Measurements from ENCODE around the gene GGA1.
A peak's percentile ranks its signal among the peaks of the same experiment; 100 is the strongest.

Gene GGA1

GRCh38 chr22:37672206-37672919 lies 63.7 kb downstream of the GGA1 start:
- no peak overlapping the region for H3K9ac ChIP-seq (ENCODE audit: low read depth, low read length)
- H3K9me3 ChIP-seq (ENCODE audit: control insufficient read depth, insufficient read depth, low read length), result no peaks in the 10 kb centered on the region
- no peaks in the 10 kb centered on the region for H3K36me3 ChIP-seq (ENCODE audit: insufficient read depth, low read length)
- H3K4me1 ChIP-seq (ENCODE audit: insufficient read depth, low read length), result peaks cover 3% of the 10 kb centered on the region; the same call in 1 of the 2 replicates

DNA sequence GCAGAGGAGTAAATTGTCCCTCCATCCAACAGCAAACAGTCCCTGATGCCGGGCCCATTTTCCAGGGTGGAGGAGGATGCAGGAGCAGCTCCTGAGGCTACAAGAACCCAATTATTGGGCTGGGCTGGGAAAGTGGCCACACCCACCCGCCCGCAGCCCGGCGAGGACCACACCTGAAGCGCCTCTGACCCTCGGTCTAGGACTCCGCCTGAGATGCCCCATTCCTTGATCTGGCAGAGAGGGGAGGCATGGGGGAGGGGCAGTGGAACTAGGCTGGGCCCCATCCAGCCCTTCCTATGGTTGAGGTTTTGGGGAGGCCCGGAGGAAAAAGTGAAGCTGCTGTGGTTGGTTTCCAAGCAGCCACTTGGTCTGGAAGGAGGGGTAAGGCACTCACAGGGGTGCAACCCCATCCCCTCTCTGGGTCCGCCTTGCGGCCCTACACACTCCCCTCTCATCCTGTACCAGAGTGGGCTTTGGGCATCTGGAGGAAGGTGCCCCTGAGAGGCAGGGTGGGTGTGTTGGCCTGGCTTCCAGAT lies 64.4 kb downstream of the GGA1 start:
- no peaks in the 10 kb centered on the region for H3K36me3 ChIP-seq (ENCODE audit: insufficient read depth, low read length)
- H3K9ac ChIP-seq (ENCODE audit: low read depth, low read length), result no peak overlapping the region
- H3K4me1 ChIP-seq (ENCODE audit: insufficient read depth, low read length), result peaks cover 3% of the 10 kb centered on the region; the same call in 1 of the 2 replicates
- no peaks in the 10 kb centered on the region for H3K9me3 ChIP-seq (ENCODE audit: control insufficient read depth, insufficient read depth, low read length)

- H3K9me3 ChIP-seq (ENCODE audit: control insufficient read depth, insufficient read depth, low read length), result no peaks in the 10 kb centered on the region
- no peak overlapping the region for H3K9ac ChIP-seq (ENCODE audit: low read depth, low read length)
- no peaks in the 10 kb centered on the region for H3K36me3 ChIP-seq (ENCODE audit: insufficient read depth, low read length)
- peaks cover 7% of the 10 kb centered on the region for H3K4me1 ChIP-seq (ENCODE audit: insufficient read depth, low read length)
These were observed 65.6 kb downstream of the GGA1 start for GRCh38 chr22:37674248-37674647.

DNA sequence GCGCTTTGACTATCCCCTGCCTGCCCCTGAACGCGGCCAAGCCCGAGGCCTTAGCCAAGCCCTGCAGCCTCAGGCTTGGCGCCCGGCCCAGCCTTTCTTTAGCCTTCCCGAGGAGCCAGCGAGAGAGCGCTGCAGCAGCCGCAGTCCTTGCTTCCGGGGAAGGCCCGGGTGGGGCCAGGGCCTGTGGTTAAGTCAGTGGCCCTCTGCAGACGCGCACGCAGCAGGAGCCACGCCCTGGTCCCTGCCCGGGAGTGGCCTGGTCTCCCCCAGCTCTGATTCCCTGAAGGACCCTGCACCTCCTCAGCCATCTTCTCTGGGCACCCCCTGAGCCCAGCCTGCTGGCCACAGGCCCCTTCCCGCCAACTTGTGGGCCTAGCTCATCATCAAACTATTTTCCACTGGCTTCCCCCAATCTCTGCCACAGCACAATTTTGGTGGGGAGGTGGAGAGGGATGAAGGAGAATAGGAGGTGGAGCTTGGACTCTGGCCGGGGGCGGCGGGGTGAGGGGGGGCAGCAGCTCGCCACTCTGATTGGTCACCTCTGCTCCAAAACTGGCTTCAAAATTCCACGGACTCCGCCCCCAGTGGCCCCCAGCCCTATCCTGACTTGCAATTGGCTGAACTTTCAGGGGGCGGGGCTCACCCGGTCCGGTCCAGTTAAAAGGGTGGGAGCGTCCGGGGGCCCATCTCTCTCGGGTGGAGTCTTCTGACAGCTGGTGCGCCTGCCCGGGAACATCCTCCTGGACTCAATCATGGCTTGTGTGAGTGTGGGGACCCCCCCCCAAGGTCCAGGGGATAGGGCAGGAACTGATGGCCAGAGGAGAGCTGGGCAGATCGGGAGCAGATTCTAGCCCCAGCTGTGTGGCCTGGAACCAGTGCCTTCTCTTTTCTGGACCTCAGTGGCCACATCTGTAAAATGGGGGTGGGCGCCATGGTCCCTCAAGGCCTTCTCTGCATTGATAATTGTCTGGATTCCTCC lies 66.6 kb downstream of the GGA1 start, which contains the start of gene LGALS1:
Gene LGALS1 (plus strand): TSS at position 686 of the 979 bp plus-strand sequence. CDS start 67 bp downstream, at position 753.
- Histone ChIP-seq H3K4me1 (ENCODE audit: insufficient read depth, low read length) (peaks cover 7% of the 10 kb centered on the region), H3K9me3 (ENCODE audit: control insufficient read depth, insufficient read depth, low read length) (no peaks in the 10 kb centered on the region), H3K9ac (ENCODE audit: low read depth, low read length) (peak within 1 kb of the TSS; percentile 66), H3K36me3 (ENCODE audit: insufficient read depth, low read length) (no peaks in the 10 kb centered on the region)

- Histone ChIP-seq H3K36me3 (ENCODE audit: insufficient read depth, low read length) (no peaks in the 10 kb centered on the region), H3K9me3 (ENCODE audit: control insufficient read depth, insufficient read depth, low read length) (no peaks in the 10 kb centered on the region), H3K9ac (ENCODE audit: low read depth, low read length) (peak overlapping the region; percentile 66), H3K4me1 (ENCODE audit: insufficient read depth, low read length) (peaks cover 7% of the 10 kb centered on the region)
These were observed 67.5 kb downstream of the GGA1 start for GRCh38 chr22:37675930-37676735.

- Histone ChIP-seq H3K9ac (ENCODE audit: low read depth, low read length) (peak overlapping the region; percentile 64), H3K9me3 (ENCODE audit: control insufficient read depth, insufficient read depth, low read length) (no peaks in the 10 kb centered on the region), H3K4me1 (ENCODE audit: insufficient read depth, low read length) (peaks cover 7% of the 10 kb centered on the region), H3K36me3 (ENCODE audit: insufficient read depth, low read length) (no peaks in the 10 kb centered on the region)
These were observed 68.3 kb downstream of the GGA1 start for GRCh38 chr22:37676736-37677492.

- Histone ChIP-seq H3K9me3 (ENCODE audit: control insufficient read depth, insufficient read depth, low read length) (no peaks in the 10 kb centered on the region), H3K4me1 (ENCODE audit: insufficient read depth, low read length) (peaks cover 5% of the 10 kb centered on the region), H3K36me3 (ENCODE audit: insufficient read depth, low read length) (no peaks in the 10 kb centered on the region), H3K9ac (ENCODE audit: low read depth, low read length) (peak overlapping the region; percentile 41; the same call in 1 of the 2 replicates)
These were observed 68.9 kb downstream of the GGA1 start for GRCh38 chr22:37677493-37677974.

GRCh38 chr22:37678372-37678771 lies 69.7 kb downstream of the GGA1 start:
- H3K36me3 ChIP-seq (ENCODE audit: insufficient read depth, low read length), result no peaks in the 10 kb centered on the region
- no peak overlapping the region for H3K9ac ChIP-seq (ENCODE audit: low read depth, low read length)
- H3K9me3 ChIP-seq (ENCODE audit: control insufficient read depth, insufficient read depth, low read length), result no peaks in the 10 kb centered on the region
- peaks cover 4% of the 10 kb centered on the region for H3K4me1 ChIP-seq (ENCODE audit: insufficient read depth, low read length)

GRCh38 chr22:37679670-37680069 lies 71.0 kb downstream of the GGA1 start:
- Histone ChIP-seq H3K9ac (ENCODE audit: low read depth, low read length) (no peak overlapping the region), H3K4me1 (ENCODE audit: insufficient read depth, low read length) (peaks cover 4% of the 10 kb centered on the region), H3K36me3 (ENCODE audit: insufficient read depth, low read length) (no peaks in the 10 kb centered on the region), H3K9me3 (ENCODE audit: control insufficient read depth, insufficient read depth, low read length) (no peaks in the 10 kb centered on the region)

GRCh38 chr22:37680191-37680851 lies 71.7 kb downstream of the GGA1 start:
- H3K4me1 ChIP-seq (ENCODE audit: insufficient read depth, low read length), result peaks cover 4% of the 10 kb centered on the region
- no peaks in the 10 kb centered on the region for H3K9me3 ChIP-seq (ENCODE audit: control insufficient read depth, insufficient read depth, low read length)
- no peaks in the 10 kb centered on the region for H3K36me3 ChIP-seq (ENCODE audit: insufficient read depth, low read length)
- H3K9ac ChIP-seq (ENCODE audit: low read depth, low read length), result no peak overlapping the region

GRCh38 chr22:37681001-37681424 lies 72.4 kb downstream of the GGA1 start:
- no peak overlapping the region for H3K9ac ChIP-seq (ENCODE audit: low read depth, low read length)
- no peaks in the 10 kb centered on the region for H3K9me3 ChIP-seq (ENCODE audit: control insufficient read depth, insufficient read depth, low read length)
- no peaks in the 10 kb centered on the region for H3K36me3 ChIP-seq (ENCODE audit: insufficient read depth, low read length)
- peaks cover 4% of the 10 kb centered on the region for H3K4me1 ChIP-seq (ENCODE audit: insufficient read depth, low read length)

DNA sequence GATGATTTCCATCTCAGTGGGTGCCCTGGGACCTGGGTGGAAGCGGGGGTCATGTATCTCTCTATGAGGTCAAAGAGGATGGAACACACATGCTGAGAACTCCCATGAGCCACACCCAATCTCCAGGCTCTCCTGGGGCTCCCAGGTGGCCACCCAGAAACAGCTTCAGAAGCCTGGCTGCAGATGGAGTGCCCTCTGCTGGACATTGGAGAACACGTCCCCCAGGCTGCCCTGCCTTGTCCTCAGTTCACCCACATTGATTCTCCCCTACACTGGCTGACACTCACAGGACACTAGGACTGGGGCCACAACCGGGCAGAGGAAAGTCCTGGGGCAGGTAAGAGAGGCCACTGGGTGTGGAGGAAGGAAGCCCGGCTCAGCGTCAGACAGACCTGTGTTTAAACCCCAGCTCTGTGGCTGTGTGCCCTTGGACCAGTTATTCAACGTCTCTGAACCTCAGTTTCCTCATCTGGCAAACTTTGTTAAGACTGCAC lies 73.0 kb downstream of the GGA1 start:
- no peak overlapping the region for H3K9ac ChIP-seq (ENCODE audit: low read depth, low read length)
- H3K4me1 ChIP-seq (ENCODE audit: insufficient read depth, low read length), result peaks cover 4% of the 10 kb centered on the region
- H3K36me3 ChIP-seq (ENCODE audit: insufficient read depth, low read length), result no peaks in the 10 kb centered on the region
- no peaks in the 10 kb centered on the region for H3K9me3 ChIP-seq (ENCODE audit: control insufficient read depth, insufficient read depth, low read length)
